HG03066 (cell line): ENCODE measurements around the gene TNNI3K.
A peak's percentile ranks its signal among the peaks of the same experiment; 100 is the strongest.
"Not testable (repeated sequence)": the region's sequence is repeated elsewhere in the genome, so short reads cannot be mapped to it uniquely, and the experiment has no call there.

Experiments used
- ATAC-seq: cut with Tn5 transposase; IDR thresholded peaks from one replicate; pipeline ENCODE4 v1.9.1; 2021; ENCODE audit warnings: low read depth; ENCODE audit not compliant: unreplicated experiment

TNNI3K gene, protein sequence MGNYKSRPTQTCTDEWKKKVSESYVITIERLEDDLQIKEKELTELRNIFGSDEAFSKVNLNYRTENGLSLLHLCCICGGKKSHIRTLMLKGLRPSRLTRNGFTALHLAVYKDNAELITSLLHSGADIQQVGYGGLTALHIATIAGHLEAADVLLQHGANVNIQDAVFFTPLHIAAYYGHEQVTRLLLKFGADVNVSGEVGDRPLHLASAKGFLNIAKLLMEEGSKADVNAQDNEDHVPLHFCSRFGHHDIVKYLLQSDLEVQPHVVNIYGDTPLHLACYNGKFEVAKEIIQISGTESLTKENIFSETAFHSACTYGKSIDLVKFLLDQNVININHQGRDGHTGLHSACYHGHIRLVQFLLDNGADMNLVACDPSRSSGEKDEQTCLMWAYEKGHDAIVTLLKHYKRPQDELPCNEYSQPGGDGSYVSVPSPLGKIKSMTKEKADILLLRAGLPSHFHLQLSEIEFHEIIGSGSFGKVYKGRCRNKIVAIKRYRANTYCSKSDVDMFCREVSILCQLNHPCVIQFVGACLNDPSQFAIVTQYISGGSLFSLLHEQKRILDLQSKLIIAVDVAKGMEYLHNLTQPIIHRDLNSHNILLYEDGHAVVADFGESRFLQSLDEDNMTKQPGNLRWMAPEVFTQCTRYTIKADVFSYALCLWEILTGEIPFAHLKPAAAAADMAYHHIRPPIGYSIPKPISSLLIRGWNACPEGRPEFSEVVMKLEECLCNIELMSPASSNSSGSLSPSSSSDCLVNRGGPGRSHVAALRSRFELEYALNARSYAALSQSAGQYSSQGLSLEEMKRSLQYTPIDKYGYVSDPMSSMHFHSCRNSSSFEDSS

DNA sequence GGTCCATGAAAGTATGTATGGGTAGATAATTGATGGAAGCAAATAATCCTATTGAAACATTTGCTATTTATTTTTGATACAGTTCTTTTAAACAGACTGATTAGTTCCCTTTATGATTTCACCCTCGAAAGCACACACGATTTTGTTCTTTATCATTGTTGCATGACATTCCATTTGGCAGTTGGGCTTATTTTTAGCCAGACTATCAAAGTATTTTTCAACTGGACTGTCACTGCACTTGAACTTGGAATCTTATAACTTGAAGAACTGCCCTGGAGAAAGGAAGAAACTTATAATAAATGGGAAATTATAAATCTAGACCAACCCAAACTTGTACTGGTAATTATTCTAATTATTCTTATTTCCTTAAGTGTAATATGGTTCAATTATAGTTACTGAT lies at the start of gene TNNI3K:
Gene TNNI3K (plus strand): TSS at position 235 of the 400 bp plus-strand sequence. CDS start 65 bp downstream, at position 300.
- ATAC-seq = no peak

DNA sequence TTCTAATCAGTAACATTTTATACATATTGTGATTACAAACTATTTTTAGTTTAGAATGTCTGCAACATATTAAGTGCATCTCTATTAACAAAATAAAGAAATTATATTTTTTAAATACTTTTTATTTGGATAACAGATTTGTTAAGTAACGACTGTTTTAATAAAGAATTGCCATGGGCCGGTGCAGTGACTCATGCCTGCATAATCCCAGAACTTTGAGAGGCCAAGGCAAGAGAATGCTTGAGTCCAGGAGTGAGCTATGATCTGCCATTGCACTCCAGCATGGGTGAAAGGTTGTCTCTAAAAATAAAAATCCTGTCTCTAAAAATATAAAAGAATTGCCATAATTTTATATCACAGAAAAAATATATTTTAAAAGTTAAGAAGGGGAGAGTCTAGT lies 41.3 kb upstream of the TNNI3K start:
- no peak for ATAC-seq

DNA sequence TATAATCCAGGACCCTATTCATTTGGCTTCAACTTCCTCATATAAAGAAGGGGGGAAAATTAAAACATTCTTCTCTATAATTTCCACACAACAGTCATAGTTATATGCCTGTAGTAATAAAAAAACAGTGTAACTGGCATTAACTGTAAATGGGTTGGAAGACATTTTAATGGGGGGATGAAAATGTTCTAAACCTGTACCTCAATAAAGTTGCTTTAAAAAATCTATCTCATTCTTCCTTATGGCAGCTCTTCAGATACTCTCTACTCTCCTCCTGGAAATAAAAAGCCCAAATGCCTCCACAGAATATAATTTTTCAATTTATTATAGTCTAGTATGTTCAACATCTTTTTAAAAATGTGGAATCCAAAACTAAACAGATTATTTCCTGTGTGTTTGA lies 39.8 kb upstream of the TNNI3K start:
- ATAC-seq = no peak

DNA sequence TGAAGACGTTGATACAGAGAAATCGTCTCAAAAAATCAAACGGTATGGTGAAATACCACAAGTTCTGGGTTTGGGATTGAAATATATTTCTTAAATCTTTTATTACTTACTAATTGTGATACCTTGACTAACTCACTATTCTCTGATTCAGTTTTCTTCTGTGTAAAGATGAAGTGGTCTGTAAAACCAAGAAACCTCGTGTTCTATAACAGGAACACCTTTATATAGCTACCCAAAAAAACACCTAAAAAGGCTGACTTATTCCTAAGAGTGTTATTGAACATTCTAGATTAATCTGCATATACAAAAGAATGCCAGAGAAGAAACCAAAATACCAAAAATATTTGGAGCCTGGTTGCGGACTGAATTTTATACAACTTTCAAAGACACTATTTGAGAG lies 37.9 kb upstream of the TNNI3K start:
- ATAC-seq = no peak

DNA sequence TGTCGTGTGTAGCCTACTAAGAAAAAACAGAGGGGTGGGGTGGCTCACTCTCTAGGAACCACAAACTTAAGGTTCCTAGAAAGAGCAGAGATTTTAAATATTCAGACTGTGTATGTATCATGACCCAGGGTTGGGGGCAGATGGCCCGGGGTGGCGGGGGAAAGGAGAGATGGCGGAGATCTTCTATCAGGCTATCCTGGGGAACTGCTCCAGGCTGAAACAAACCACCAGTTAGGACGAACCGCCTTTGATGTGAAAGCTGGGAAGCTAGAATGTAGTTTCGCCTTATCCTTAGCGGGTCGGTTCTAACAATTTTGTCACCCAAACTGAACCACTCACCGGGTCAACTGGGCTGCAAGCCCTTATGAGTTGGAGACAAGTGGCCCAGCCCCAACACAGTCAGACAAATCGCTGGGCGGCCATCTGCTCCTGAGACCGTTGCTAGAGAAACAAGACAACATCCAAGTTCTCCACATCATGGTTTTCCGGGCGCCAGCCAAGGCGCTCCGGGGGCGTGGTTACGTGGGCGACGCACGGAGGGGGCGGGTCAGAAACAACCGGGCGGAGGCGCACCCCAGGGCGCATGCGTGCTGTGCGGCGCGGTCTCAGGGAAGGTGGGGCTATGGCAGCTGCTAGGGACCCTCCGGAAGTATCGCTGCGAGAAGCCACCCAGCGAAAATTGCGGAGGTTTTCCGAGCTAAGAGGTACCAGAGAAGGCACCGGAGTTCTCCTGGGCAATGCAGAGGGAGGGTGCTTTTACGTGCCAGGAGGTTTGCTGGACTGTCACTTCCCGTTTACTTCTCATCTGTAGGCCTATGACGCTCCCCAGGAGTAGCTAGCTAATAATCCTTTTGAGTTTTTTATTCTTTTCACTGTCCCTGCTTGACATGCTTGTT lies 37.3 kb upstream of the TNNI3K start, which contains the start of the genes FPGT and LRRIQ3:
Gene FPGT (plus strand): TSS at position 586 of the 896 bp plus-strand sequence. CDS start 37 bp downstream, at position 623.
Gene LRRIQ3 (minus strand): TSS at position 520 of the 896 bp plus-strand sequence. CDS start 14,492 bp downstream, outside the sequence.
- peak; percentile 95 for ATAC-seq

DNA sequence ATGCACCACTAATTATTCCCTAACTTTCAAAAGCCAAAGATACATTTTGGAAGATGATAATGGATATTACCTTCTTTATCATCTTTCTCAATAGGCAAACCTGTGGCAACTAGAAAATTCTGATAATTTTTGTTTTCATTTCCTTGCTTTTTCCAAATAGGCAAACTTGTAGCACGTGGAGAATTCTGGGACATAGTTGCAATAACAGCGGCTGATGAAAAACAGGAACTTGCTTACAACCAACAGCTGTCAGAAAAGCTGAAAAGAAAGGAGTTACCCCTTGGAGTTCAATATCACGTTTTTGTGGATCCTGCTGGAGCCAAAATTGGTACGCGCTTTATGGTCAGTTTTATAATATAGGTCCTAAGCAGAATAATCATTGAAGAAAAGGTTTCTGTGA lies 35.7 kb upstream of the TNNI3K start:
- ATAC-seq = no peak

DNA sequence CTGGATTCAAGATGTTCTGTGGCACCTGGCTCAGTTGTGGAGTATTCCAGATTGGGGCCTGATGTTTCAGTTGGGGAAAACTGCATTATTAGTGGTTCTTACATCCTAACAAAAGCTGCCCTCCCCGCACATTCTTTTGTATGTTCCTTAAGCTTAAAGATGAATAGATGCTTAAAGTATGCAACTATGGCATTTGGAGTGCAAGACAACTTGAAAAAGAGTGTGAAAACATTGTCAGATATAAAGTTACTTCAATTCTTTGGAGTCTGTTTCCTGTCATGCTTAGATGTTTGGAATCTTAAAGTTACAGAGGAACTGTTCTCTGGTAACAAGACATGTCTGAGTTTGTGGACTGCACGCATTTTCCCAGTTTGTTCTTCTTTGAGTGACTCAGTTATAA lies 29.9 kb upstream of the TNNI3K start:
- ATAC-seq = no peak

DNA sequence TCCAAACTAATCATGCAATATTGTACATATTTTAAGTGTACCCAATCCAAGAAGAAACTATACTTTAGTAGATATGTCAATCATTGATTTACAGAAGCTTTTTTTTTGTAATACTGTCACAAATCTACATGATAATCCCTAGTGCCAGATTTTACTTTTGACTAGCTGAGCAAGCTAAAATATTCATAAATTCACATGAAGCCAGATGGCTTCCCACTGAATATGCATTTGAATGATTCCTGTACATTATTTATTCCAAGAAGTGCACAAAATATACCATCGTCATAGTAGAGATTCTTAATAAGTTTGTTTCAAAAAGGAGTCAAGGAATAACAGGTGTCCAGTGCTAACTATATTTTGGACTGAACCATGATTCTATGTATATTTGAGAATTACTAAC lies 20.0 kb upstream of the TNNI3K start:
- ATAC-seq = no peak

DNA sequence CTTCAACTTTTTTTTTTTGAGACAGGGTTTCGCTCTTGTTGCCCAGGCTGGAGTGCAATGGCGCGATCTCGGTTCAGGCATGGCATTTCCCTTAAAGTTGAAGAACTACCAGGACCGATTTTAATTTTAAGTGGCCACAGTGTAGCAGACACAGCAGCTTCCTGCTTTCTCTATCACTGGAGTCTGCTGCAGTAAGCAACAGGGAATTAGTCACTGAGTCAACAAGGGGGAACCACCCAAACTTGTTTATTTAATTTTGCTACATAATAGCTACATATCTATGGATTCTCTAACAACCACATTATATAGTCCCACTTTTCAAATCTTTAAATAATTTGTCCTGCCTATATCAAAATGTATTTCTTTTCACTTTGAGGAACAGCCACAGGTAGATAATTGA lies 12.5 kb upstream of the TNNI3K start:
- ATAC-seq = no peak

DNA sequence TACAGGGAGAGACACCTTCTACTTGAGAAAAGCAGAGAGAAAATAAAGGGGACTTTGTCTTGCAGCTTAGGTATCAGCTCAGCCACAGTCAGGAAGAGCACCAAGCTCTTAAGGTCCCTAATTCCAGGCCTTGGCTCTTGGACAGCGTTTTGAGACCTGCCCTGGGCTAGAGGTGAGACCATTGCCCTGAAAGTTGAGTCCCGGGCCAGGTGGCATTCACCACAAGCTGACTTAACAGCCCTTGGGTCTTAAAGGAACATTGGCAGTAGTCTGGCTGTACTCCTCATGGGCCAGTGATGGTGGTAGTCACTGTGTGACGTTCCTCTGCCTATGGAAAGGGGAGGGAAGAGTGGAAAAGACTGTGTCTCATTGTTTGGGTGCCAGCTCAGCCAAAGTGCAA lies 11.7 kb upstream of the TNNI3K start:
- ATAC-seq = no peak

DNA sequence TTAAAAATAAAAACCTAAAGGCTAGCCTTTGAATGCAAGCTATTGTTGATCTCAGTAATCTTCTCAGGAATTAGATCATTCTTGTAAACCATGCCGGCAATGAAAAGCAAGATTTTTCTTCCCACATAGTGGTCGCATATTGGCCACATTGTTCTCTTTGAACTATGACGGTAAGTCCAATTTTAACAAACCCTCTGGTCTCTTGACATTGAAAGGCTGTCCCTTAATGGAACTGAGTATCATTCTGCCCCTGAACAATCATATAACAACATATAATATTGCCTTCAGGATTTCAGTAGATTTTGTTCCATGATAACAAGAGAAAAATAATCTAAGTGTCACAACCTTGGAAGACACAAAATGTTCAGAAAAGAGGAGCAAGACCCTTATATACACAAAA lies 1.3 kb downstream of the TNNI3K start:
- ATAC-seq = no peak

DNA sequence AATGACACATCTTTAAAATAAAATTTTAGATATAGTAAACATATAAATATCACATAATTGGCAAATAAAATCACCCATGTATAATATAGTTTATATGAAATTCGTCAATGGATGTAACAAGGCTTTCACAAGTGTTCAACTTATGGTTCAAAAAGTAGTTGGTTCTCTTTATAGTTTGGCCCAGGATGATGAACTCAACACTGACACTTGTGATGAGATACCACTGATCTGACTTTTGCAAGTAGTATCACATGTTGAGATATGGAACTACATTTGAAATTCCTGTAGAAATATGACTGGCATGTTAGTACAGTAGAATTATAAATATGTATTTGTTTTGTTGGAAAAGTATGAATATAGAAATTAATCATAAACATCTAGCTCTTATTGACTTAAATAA lies 1.8 kb downstream of the TNNI3K start:
- ATAC-seq = no peak

DNA sequence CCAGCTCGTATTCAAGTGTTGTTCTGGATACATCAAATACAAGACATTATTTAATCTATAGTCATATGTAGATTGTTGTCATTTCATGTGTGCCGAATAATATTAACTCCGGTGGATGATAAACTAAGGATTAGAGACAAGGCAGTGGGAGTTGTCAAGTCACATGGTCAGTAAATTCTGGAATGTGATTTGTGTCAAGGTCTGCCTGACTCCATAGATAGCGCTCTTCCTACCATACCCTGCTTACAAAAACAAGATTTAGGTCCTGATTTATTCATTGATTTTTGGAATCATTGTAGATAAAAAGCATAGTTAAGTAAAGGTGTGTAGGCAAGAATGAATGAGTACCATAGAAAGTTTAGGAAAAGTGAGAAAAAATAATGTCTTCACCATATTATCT lies 2.6 kb downstream of the TNNI3K start:
- no peak for ATAC-seq

DNA sequence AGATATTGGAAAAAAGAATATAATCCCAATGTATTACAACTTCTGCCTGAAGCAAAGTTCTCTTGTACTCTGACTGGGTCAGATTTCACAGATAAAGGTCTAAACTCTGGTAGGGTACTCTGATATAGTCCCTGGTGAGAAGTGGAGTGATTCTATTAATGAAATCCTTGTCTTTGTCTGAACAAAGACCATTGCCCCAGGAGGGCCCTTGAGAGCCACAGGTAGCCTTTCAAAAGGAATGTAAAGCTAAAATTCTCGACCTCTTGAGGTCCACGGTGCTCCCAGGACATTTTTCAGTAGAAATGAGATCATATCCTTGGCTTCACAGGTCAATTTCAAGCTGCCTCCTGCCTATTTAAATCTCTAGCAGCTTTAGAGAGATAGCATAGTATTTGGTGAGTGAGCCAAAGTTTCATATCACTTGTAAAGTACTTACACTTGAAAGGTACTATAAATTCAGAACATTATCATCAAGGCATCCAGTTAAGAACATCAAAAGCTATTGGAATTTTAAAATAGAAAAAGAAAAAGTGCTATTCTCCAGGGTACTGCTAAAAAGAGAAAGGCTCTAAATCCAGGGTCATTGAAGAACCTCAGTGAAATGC lies 10.1 kb downstream of the TNNI3K start:
- ATAC-seq = no peak

DNA sequence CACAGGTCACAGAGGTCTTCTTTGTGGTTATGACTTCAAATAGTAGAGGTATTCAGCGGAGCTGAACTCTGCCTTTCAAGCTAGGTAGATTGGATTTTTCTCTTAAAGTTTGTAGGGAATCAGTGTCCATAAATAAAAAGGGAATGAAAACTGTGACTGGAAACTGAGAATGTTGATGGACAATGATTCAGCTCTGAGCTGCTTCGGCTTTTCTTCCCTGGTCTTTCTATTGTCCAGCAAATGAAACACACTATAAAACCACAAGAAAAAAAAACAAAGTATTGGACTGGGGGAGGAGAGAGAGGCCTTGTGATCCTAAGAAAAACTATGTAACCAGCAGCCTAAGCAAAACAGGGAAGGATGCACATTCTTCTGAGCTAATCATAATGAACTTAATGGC lies 11.1 kb downstream of the TNNI3K start:
- ATAC-seq = no peak

DNA sequence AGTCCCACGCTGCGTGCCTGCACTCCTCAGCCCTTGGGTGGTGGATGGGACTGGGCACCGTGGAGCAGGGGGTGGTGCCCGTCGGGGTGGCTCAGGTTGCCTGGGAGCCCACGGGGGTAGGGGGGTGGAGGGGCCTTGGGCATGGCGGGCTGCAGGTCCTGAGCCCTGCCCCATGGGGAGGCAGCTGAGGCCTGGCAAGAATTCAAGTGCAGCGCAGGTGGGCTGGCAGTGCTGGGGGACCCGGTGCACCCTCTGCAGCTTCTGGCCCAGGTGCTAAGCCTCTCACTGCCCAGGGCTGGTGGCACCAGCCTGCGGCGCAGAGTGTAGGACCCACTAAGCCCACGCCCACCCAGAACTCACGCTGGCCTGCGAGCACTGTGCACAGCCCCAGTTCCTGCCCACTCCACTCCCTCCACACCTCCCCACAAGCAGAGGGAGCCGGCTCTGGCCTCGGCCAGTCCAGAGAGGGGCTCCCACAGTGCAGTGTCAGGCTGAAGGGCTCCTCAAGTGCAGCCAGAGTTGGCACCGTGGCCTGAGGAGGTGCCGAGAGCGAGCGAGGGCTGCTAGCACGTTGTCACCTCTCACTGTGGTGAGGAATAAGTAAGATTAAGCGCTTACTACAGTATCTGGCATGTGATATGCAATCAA lies 12.8 kb downstream of the TNNI3K start:
- ATAC-seq = no peak

DNA sequence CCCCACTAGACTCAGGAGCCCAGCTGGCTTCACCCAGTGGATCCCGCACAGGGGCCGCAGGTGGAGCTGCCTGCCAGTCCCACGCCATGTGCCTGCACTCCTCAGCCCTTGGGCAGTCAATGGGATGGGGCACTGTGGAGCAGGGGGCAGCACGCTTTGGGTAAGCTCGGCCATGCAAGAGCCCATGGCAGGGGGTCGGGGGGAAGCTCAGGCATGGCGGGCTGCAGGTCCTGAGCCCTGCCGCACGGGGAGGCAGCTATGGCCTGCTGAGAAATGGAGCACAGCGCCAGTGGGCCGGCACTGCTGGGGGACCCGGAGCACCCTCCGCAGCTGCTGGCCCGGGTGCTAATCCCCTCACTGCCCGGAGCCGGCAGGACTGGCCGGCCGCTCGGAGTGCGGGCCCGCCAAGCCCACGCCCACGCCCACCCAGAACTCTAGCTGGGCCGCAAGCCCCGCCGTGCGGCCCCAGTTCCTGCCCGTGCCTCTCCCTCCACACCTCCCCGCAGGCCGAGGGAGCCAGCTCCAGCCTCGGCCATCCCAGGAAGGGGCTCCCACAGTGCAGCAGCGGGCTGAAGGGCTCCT lies 18.1 kb downstream of the TNNI3K start:
- not testable (repeated sequence) for ATAC-seq

DNA sequence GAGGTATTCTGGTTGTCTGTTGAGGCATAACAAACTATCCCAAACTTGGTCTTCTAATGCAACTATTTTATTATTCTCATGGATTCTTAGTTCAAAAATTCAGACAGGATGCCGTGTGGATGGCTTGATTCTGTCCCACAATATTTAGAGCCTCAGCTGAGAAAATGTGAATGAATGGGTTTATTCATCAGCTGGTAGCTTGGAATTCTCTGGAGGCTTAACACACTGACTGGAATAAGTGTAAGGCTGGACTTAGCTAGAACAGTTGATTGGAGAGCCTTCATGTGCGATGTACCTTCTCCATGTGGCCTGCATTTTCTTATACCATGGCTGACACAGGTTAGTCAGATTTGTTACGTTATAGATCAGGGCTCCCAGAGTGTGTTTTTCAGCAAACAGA lies 30.8 kb downstream of the TNNI3K start:
- ATAC-seq = no peak

DNA sequence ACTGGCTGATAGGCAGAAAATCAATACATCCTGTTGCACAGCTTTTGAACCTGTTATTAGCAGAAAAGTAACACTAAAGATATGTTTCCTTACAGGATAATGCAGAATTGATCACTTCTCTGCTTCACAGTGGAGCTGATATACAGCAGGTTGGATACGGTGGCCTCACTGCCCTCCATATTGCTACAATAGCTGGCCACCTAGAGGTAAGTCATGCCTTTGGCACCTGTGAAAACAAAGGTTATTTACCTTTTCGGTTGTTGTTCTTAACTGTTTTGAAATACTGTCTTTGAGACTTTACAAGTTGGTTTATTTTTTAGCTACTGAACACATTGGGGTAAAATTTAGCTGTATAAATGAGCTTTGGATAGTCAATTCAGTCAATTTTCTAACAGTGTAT lies 36.3 kb downstream of the TNNI3K start:
- no peak for ATAC-seq
